Heart left ventricle (tissue), 16 donors: ENCODE results near the gene SERPINB10. TPM values are rescaled to one million over a fixed set of nuclear protein-coding genes. Genes with fewer than 3 reads are reported as not detected.
"Not testable (repeated sequence)": the region's sequence is repeated elsewhere in the genome, so short reads cannot be mapped to it uniquely, and the experiment has no call there.

Experiments used
- ATAC-seq, 4 donors: fragments of 200-7000 bp; cut with Tn5 transposase; one replicate each; pipeline ENCODE4 v1.9.1; 2020 to 2022; ENCODE audit warnings: moderate library complexity in 4 of 4, mild to moderate bottlenecking in 3 of 4, moderate number of reproducible peaks in 1 of 4
- DNase-seq, 5 donors: peaks; one replicate each; pipeline ENCODE4 v3.0.0-alpha.2; 2020
- H3K27ac ChIP-seq, 12 donors: fragments of 200-600 bp; sonication (generic) in 4 of 12; one replicate each; pipeline versions ENCODE4 v1.5.0 to v1.8.0; 2016 to 2022; ENCODE audit warnings: mild to moderate bottlenecking in 2 of 12
- H3K27me3 ChIP-seq, 9 donors: fragments of 200-600 bp; sonication (generic) in 2 of 9; one replicate each; pipeline versions ENCODE4 v1.5.1 to v1.8.0; 2016 to 2022; ENCODE audit warnings: mild to moderate bottlenecking in 3 of 9
- H3K36me3 ChIP-seq, 9 donors: fragments of 200-600 bp; sonication (generic) in 2 of 9; one replicate each; pipeline versions ENCODE4 v1.5.0 to v1.8.0; 2018 to 2022; ENCODE audit warnings: mild to moderate bottlenecking in 2 of 9
- H3K4me1 ChIP-seq, 12 donors: fragments of 200-600 bp; sonication (generic) in 4 of 12; one replicate each; pipeline versions ENCODE4 v1.5.0 to v1.8.0; 2016 to 2022; ENCODE audit warnings: mild to moderate bottlenecking in 3 of 12
- H3K4me3 ChIP-seq, 12 donors: fragments of 200-600 bp; sonication (generic) in 4 of 12; one replicate each; pipeline versions ENCODE4 v1.5.0 to v1.8.0; 2017 to 2022; ENCODE audit warnings: mild to moderate bottlenecking in 9 of 12, moderate library complexity in 4 of 12
- H3K9me3 ChIP-seq, 12 donors: fragments of 200-600 bp; sonication (generic) in 4 of 12; one replicate each; pipeline versions ENCODE4 v1.5.0 to v1.8.0; 2016 to 2022; ENCODE audit warnings: mild to moderate bottlenecking in 1 of 12
- CTCF ChIP-seq, 12 donors: fragments of 200-600 bp; sonication (generic) in 4 of 12; IDR thresholded peaks; one replicate each; pipeline versions ENCODE4 v1.5.0 to v1.8.0; 2018 to 2022; ENCODE audit warnings: antibody characterized with exemption in 12 of 12, mild to moderate bottlenecking in 5 of 12
- POLR2A ChIP-seq, 2 donors: fragments of 450-650 bp; IDR thresholded peaks; one replicate each; pipeline ENCODE4 v1.6.1; 2017; ENCODE audit warnings: antibody characterized with exemption in 2 of 2, mild to moderate bottlenecking in 2 of 2, moderate library complexity in 2 of 2
- WGBS, 4 donors: extraction: QIAGEN DNeasy Blood & Tissue Kit in 2 of 4; methylation state at CpG; one replicate each; pipeline versions ENCODE4 v1.1.5 to v1.1.7; 2013 to 2018; 5-methylcytosine and 5-hydroxymethylcytosine counted together
- intact Hi-C, 10 donors: fragments of 100-400 bp; cut with DNase I; formaldehyde crosslinking; loops; one replicate each; pipeline versions ENCODE4 v1.11.1 to v1.14.2; 2022
- polyA plus RNA-seq, 2 donors: library from polyadenylated mRNA; stranded (reverse); fragments of 200-250 nt; gene quantifications; one replicate each; pipeline ENCODE4 v1.2.3, GENCODE V29; 2013
- total RNA-seq, 9 donors: library from RNA; depleted of rRNA in 2 of 9; stranded (reverse); fragments of >200 nt in 2 of 9; fragmentation: NEBNext Ultra II Directional in 3 of 9; extraction: Animal tissue kit (Norgen Biotek cat#: 25700) in 3 of 9; gene quantifications; one replicate each; pipeline versions ENCODE4 v1.1.0 to v1.2.4, GENCODE V29; 2016 to 2023
- donor health status: ischemic (EF 13 %, LVEDD 7.1; RV severe dilation, severe dysfunction).
- donor health status: healthy with polysubstance abuse.
- donor health status: DM: no; HTN: yes; CAD: no.
- donor health status: DM: no; HTN: no; CAD: no.
- donor health status: ischemic (EF 25% LVEDD 6.9; RV normal size, moderate dysfunction).
- donor health status: ischemic (EF 25% LVEDD 5.7; RV mildly dilated, moderate dysfunction).
- donor health status: healthy.
- donor health status: DM: yes; HTN: yes; CAD: no.
- donor health status: ischemic (EF 35%, LVEDD 5.7; RV mildly dilated, moderate dysfunction).
- donor health status: nonischemic (EF 11% LVEDD 7.7; RV severe dilation, severe dysfunction).
- donor health status: DM: yes; HTN: yes; CAD: no.
- donor health status: PGD.
- donor health status: ischemic (EF 29% LVEDD 5.4; RV normal size, mild dysfunction).
- donor health status: nonischemic (EF 23%, LVEDD 6.1; RV moderate dilation, normal function).

Gene SERPINB10
- total and polyA plus RNA-seq, 11 donors: 0.20 TPM; not detected in 10

- WGBS, 4 donors: 81 to 87% (median 85%) methylated on average over 3 of the region's 3 CpGs
- Histone ChIP-seq H3K36me3 (no peaks in the 10 kb centered on the region), H3K27ac (no peak overlapping the region), H3K9me3 (no peaks in the 10 kb centered on the region), H3K4me1 (peaks cover 0 to 2% (median 0%) of the 10 kb centered on the region in 12 donors), H3K4me3 (no peak overlapping the region), H3K27me3 (peaks cover 0 to 14% (median 0%) of the 10 kb centered on the region in 9 donors)
- TF ChIP-seq CTCF (IDR thresholded peaks at IDR 0.05) (no peak), POLR2A (IDR thresholded peaks at IDR 0.05) (no peak)
- DNase-seq: no peak
- intact Hi-C loops: loop anchor here in 3 of 10 donors (10.0 kb wide), 1 partner anchor 106 kb away; no protein-coding TSS in a partner anchor
- no peak for ATAC-seq
Observed at GRCh38 chr18:63930773-63931354, 23.1 kb downstream of the SERPINB10 start.

GRCh38 chr18:63936156-63936931 lies 28.6 kb downstream of the SERPINB10 start:
- TF ChIP-seq CTCF (IDR thresholded peaks at IDR 0.05) (peak; percentile 50 to 77 (median 62)), POLR2A (IDR thresholded peaks at IDR 0.05) (no peak)
- H3K4me3 ChIP-seq: peak overlapping the region in 11 of 12 donors; percentile 27 to 66 (median 52)
- peaks cover 0 to 51% (median 9%) of the 10 kb centered on the region in 9 donors for H3K27me3 ChIP-seq
- no peaks in the 10 kb centered on the region for H3K36me3 ChIP-seq
- no peak overlapping the region for H3K27ac ChIP-seq
- intact Hi-C loops: loop anchor here (1.0 to 10.0 kb wide), 6 partner anchors 112 to 419 kb away; no protein-coding TSS in a partner anchor
- WGBS, 4 donors: 2 to 3% (median 2%) methylated on average over 35 to 54 of the region's 54 CpGs
- no peaks in the 10 kb centered on the region for H3K9me3 ChIP-seq
- peak; percentile 76 to 94 (median 85) for DNase-seq
- peak; percentile 93 to 99 (median 99) for ATAC-seq
- H3K4me1 ChIP-seq: peaks cover 0 to 13% (median 3%) of the 10 kb centered on the region in 12 donors

DNA sequence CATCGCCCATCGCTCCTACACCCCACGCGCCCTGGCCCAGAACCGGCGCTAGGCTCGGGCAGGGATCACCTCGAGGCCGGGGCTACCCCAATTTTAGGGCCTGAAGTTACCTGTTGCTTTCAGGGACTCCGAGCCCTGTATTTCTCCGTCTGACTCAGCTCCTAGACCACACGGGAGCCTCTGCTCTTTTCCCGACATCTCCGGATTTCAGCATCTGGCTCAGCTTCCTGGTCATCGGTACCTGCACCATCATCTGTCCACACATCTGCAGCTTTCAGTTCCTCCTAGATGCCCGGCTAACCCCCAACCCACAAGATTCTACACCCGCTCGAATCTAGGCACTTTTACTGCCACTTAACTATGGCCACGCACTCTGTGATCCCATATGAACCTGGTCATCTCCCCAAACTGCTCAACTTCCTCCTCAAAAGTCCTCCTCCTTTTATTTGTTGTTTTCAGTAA lies 29.2 kb downstream of the SERPINB10 start:
- Histone ChIP-seq H3K9me3 (no peaks in the 10 kb centered on the region), H3K36me3 (no peaks in the 10 kb centered on the region), H3K4me3 (peak overlapping the region in 10 of 12 donors; percentile 27 to 66 (median 52)), H3K27ac (no peak overlapping the region), H3K4me1 (peaks cover 0 to 13% (median 3%) of the 10 kb centered on the region in 12 donors), H3K27me3 (peaks cover 0 to 51% (median 9%) of the 10 kb centered on the region in 9 donors)
- DNase-seq (no peak), ATAC-seq (no peak)
- intact Hi-C loops: loop anchor here (1.0 to 10.0 kb wide), 6 partner anchors 112 to 420 kb away; no protein-coding TSS in a partner anchor
- 36 to 46% (median 39%) methylated on average over 19 of the region's 19 CpGs for WGBS, 4 donors
- no peak for TF ChIP-seq POLR2A (IDR thresholded peaks at IDR 0.05)
- no peak for TF ChIP-seq CTCF (IDR thresholded peaks at IDR 0.05)

GRCh38 chr18:63940008-63940407 lies 32.2 kb downstream of the SERPINB10 start:
- H3K9me3 ChIP-seq: no peaks in the 10 kb centered on the region
- ATAC-seq (no peak), DNase-seq (no peak)
- H3K4me1 ChIP-seq: peaks cover 0 to 13% (median 3%) of the 10 kb centered on the region in 12 donors
- TF ChIP-seq POLR2A (IDR thresholded peaks at IDR 0.05) (no peak), CTCF (IDR thresholded peaks at IDR 0.05) (no peak)
- no peak overlapping the region for H3K4me3 ChIP-seq
- 89 to 95% (median 92%) methylated on average over 8 of the region's 8 CpGs for WGBS, 4 donors
- no peaks in the 10 kb centered on the region for H3K36me3 ChIP-seq
- H3K27ac ChIP-seq: no peak overlapping the region
- intact Hi-C loops: no loop called here
- H3K27me3 ChIP-seq: peaks cover 0 to 48% (median 9%) of the 10 kb centered on the region in 9 donors

- WGBS, 4 donors: 71 to 88% (median 76%) methylated on average over 15 to 17 of the region's 17 CpGs
- H3K4me3 ChIP-seq, intact Hi-C loops, DNase-seq, H3K9me3 ChIP-seq, ATAC-seq, H3K27ac ChIP-seq, H3K36me3 ChIP-seq: not testable (repeated sequence)
- Histone ChIP-seq H3K4me1 (peaks cover 0 to 13% (median 3%) of the 10 kb centered on the region in 12 donors), H3K27me3 (peaks cover 0 to 49% (median 13%) of the 10 kb centered on the region in 9 donors)
Observed at GRCh38 chr18:63940543-63941050, 32.8 kb downstream of the SERPINB10 start.
